ENCODE measurements around the gene IFT43.

- TF ChIP-seq POLR2A (IDR thresholded peaks at IDR 0.05; ENCODE audit: low read depth, low read length) (no peak), POLR2AphosphoS5 (IDR thresholded peaks at IDR 0.05; ENCODE audit: low read depth, low read length) (no peak), TAF1 (IDR thresholded peaks at IDR 0.05; ENCODE audit: low read depth, low read length) (no peak)
Observed at GRCh38 chr14:75991753-75992152, 6.2 kb downstream of the IFT43 start.
